Activated naive CD8-positive, alpha-beta T cell treated with anti-CD3 and anti-CD28 coated beads for 36 hours (primary cell): Measurements from ENCODE around the gene ERVW-1. TPM values are rescaled to one million over a fixed set of nuclear protein-coding genes. Genes with fewer than 3 reads are reported as not detected.
A peak's percentile ranks its signal among the peaks of the same experiment; 100 is the strongest.
"Not testable (repeated sequence)": the region's sequence is repeated elsewhere in the genome, so short reads cannot be mapped to it uniquely, and the experiment has no call there.

Experiments used
- DNase-seq: peaks from one replicate; pipeline ENCODE4 v3.0.0; 2021
- H3K27ac Mint-ChIP-seq: one replicate; pipeline ENCODE4 v1.8.0; 2022; ENCODE audit warnings: mild to moderate bottlenecking, moderate library complexity, mixed read lengths
- H3K27me3 Mint-ChIP-seq: one replicate; pipeline ENCODE4 v1.8.0; 2022; ENCODE audit warnings: mild to moderate bottlenecking, mixed read lengths
- H3K36me3 Mint-ChIP-seq: one replicate; pipeline ENCODE4 v1.8.0; 2021; ENCODE audit warnings: mild to moderate bottlenecking, mixed read lengths
- H3K4me1 Mint-ChIP-seq: one replicate; pipeline ENCODE4 v1.8.0; 2021; ENCODE audit warnings: mixed read lengths
- H3K4me3 Mint-ChIP-seq: one replicate; pipeline ENCODE4 v1.8.0; 2022; ENCODE audit warnings: mild to moderate bottlenecking, moderate library complexity, mixed read lengths
- H3K9me3 Mint-ChIP-seq: one replicate; pipeline ENCODE4 v1.8.0; 2022; ENCODE audit warnings: mixed read lengths
- total RNA-seq, 2 experiments: library from RNA; stranded (reverse); gene quantifications; one replicate each; pipeline ENCODE4 v1.2.3, GENCODE V29; 2021

Gene ERVW-1
- total RNA-seq, 2 experiments from 2014 or later = not detected

DNA sequence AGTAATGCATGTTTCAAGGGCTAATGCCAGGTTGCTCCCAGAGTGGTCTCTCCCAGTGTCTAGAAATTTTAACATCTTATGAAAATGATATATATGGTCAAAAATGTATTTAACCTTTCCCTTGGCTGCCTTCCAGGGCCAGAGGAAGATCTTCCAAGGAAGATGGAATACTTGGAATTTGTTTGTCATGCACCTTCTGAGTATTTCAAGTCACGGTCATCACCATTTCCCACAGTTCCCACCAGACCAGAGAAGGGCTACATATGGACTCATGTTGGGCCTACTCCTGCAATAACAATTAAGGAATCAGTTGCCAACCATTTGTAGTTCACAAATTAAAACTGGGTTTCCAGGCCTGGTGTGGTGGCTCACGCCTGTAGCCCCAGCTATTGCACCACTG, 21.5 kb downstream of the ERVW-1 start:
- no peak for DNase-seq
- H3K9me3 Mint-ChIP-seq = no peaks in the 10 kb centered on the region
- no peaks in the 10 kb centered on the region for H3K27me3 Mint-ChIP-seq
- H3K4me1 Mint-ChIP-seq = no peaks in the 10 kb centered on the region
- H3K4me3 Mint-ChIP-seq = no peak overlapping the region
- no peak overlapping the region for H3K27ac Mint-ChIP-seq
- H3K36me3 Mint-ChIP-seq = peaks cover 12% of the 10 kb centered on the region

- Mint-ChIP-seq H3K4me1 (peaks cover 5% of the 10 kb centered on the region), H3K27me3 (no peaks in the 10 kb centered on the region), H3K36me3 (peaks cover 11% of the 10 kb centered on the region), H3K9me3 (no peaks in the 10 kb centered on the region), H3K4me3 (no peak overlapping the region), H3K27ac (no peak overlapping the region)
- DNase-seq = no peak
Observed at GRCh38 chr7:92451645-92452044, 26.1 kb downstream of the ERVW-1 start.

DNA sequence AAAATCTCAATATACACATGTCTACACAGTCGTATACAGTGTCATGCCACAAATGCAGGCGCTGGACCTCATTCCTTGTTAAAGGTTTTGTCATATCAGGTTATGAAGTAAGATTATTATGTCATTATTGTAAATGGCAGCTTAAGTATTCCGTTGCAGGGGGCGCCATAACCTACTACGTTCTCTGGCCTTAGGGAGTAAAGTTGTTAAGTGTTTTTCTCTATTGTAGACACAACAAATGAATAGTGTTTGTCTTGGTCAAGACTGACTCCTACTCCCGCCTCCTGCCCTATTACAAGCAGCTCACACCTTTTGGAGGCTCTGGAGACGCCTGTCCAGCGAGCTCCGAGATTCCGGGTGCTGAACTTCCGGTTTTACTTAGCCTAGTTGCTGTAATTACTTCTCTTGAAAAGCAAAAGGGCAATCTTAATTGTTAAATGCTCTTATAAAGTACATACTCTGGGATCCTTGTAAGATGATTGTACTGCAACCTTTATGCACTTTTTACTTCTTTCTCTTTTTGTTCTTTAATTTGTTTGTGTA, 29.5 kb downstream of the ERVW-1 start:
- peaks cover under 1% of the 10 kb centered on the region for H3K36me3 Mint-ChIP-seq
- peaks cover 16% of the 10 kb centered on the region for H3K4me1 Mint-ChIP-seq
- DNase-seq = peak; percentile 38
- peak overlapping the region; percentile 86 for H3K4me3 Mint-ChIP-seq
- no peaks in the 10 kb centered on the region for H3K27me3 Mint-ChIP-seq
- H3K9me3 Mint-ChIP-seq = no peaks in the 10 kb centered on the region
- peak overlapping the region; percentile 93 for H3K27ac Mint-ChIP-seq

DNA sequence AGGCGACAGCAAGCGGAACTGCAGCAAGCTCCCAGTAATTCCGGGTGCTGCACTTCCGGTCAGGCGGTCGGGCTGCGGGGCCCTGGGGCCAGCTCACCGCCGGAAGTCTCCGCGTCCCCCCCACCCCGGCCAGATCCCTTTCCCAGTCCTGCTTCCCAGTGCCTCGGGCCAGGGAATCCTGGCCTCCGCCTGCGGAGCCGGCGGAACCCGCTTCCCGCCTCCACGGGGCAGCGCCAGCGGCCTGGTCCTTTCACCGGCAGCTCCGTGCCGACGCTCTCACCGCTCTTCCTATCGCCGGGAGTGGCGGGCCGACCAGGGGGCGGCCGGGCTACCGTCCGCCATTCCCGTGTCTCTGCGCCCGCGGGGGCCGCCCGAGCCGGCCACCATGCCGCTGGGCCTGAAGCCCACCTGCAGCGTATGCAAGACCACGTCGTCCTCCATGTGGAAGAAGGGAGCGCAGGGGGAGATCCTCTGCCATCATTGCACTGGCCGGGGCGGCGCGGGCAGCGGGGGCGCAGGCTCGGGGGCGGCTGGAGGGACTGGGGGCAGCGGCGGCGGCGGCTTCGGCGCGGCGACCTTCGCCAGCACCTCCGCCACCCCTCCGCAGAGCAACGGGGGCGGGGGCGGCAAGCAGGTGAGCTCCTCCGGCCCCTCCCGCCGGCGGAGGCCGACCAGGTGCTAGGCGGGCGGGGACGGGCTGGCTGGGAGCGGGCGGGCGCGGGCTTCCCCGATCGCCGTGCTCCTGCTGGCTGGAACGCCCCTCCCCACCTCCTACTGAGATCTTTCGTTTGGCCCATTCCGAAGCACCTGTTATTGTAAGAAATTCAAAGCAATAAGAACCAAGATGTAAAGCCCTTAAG, 30.2 kb downstream of the ERVW-1 start, which contains the start of gene GATAD1:
Gene GATAD1 (plus strand): TSS at position 138 of the 860 bp plus-strand sequence. CDS start 248 bp downstream, at position 386.
- Mint-ChIP-seq H3K4me1 (peaks cover 16% of the 10 kb centered on the region), H3K27ac (peak within 1 kb of the TSS; percentile 93), H3K36me3 (no peaks in the 10 kb centered on the region), H3K4me3 (peak within 1 kb of the TSS; percentile 86), H3K27me3 (no peaks in the 10 kb centered on the region), H3K9me3 (no peaks in the 10 kb centered on the region)
- peak; percentile 83 for DNase-seq

DNA sequence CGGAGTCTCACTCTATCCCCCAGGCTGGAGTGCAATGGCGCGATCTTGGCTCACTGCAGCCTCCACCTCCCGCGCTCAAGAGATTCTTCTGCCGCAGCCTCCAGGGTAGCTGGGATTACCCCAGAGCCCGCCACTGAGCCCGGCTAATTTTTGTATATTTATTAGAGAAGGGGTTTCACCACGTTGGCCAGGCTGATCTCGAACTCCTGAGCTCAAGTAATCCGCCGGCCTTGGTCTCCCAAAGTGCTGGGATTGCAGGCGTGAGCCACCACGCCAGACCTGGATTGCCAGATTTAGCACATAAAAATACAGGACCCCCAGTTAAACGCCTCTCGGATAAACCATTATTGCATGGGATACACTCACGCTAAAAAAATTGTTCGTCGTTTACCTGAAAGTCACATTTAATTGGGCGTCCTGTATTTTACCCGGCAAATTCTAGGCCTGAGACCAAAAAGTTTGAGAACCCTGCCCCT, 30.8 kb downstream of the ERVW-1 start:
- Mint-ChIP-seq H3K4me1 (peaks cover 16% of the 10 kb centered on the region), H3K27me3 (no peaks in the 10 kb centered on the region), H3K4me3 (peak overlapping the region; percentile 79), H3K9me3 (no peaks in the 10 kb centered on the region), H3K27ac (peak overlapping the region; percentile 83), H3K36me3 (no peaks in the 10 kb centered on the region)
- DNase-seq = no peak

GRCh38 chr7:92442720-92443119, 35.0 kb downstream of the ERVW-1 start:
- not testable (repeated sequence) for H3K27me3 Mint-ChIP-seq, H3K9me3 Mint-ChIP-seq, DNase-seq, H3K4me3 Mint-ChIP-seq, H3K36me3 Mint-ChIP-seq, H3K27ac Mint-ChIP-seq
- H3K4me1 Mint-ChIP-seq = peaks cover 23% of the 10 kb centered on the region

- no peaks in the 10 kb centered on the region for H3K9me3 Mint-ChIP-seq
- no peak overlapping the region for H3K27ac Mint-ChIP-seq
- no peaks in the 10 kb centered on the region for H3K27me3 Mint-ChIP-seq
- no peak for DNase-seq
- H3K4me3 Mint-ChIP-seq = no peak overlapping the region
- H3K4me1 Mint-ChIP-seq = peaks cover 13% of the 10 kb centered on the region
- no peaks in the 10 kb centered on the region for H3K36me3 Mint-ChIP-seq
Observed at GRCh38 chr7:92437956-92438491, 39.7 kb downstream of the ERVW-1 start.

DNA sequence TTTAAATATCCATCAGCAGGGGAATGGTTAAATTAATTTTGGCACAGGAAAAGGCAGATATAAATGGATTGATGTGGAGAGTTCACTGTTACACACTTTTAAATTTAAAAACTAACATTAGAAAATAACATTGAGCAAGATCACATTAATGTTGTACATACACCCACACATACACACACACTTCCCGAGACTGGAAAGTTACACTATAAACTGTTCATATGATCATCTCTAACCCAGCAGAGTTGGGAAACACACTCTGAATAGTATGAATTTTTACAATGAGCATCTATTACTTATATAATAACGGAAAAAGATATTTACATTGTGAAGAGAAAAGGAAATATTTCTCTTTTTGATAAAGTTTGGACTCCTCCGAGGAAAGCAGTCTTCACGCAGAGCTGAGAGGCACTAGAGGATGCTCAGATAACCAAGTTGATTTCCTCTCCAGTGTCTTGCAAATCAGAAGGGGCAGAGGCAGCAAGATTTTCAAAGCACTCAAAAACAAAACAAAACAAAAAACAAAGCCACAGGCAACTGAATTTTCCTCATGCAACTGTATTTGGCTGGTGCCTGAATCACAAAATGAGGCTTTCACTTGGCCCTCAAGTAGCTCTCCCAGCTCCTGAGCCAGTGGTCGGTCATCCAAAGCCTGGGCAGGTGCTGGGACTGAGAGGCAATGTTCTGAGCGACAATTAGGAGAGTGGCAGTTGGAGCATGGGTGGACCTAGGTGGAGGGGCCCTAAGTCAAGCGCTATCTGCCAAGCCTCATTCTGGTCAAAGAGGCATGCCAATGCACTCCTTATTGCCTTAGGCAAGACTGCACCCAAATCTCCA, 40.9 kb downstream of the ERVW-1 start:
- Mint-ChIP-seq H3K27me3 (no peaks in the 10 kb centered on the region), H3K27ac (no peak overlapping the region), H3K4me3 (no peak overlapping the region), H3K9me3 (no peaks in the 10 kb centered on the region), H3K36me3 (no peaks in the 10 kb centered on the region), H3K4me1 (peaks cover 13% of the 10 kb centered on the region)
- DNase-seq = no peak

GRCh38 chr7:92435542-92435941, 42.2 kb downstream of the ERVW-1 start:
- H3K9me3 Mint-ChIP-seq = no peaks in the 10 kb centered on the region
- H3K27me3 Mint-ChIP-seq = no peaks in the 10 kb centered on the region
- H3K4me1 Mint-ChIP-seq = peaks cover 13% of the 10 kb centered on the region
- no peak overlapping the region for H3K4me3 Mint-ChIP-seq
- H3K36me3 Mint-ChIP-seq = no peaks in the 10 kb centered on the region
- DNase-seq = no peak
- H3K27ac Mint-ChIP-seq = no peak overlapping the region

DNA sequence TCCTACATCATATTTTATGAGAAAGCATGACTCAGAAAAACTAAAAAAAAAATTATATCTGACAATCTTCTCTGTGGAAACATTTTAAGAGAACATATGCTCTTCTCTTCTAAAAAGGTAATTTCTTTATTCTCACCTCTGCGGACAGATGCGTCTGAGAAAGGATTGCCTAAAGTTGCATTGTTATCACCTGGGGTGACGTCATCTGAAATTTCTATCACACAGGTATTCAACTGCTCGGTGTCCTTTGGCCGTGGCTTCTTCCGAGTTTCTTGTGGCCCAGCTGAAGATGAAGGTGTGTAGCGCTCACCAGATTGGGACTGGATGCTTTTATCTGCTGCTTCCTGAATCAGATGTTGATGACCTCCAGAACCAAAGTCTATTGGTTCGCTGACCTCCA, 44.7 kb downstream of the ERVW-1 start:
- H3K36me3 Mint-ChIP-seq = no peaks in the 10 kb centered on the region
- no peak overlapping the region for H3K27ac Mint-ChIP-seq
- no peak for DNase-seq
- H3K9me3 Mint-ChIP-seq = no peaks in the 10 kb centered on the region
- no peak overlapping the region for H3K4me3 Mint-ChIP-seq
- H3K4me1 Mint-ChIP-seq = no peaks in the 10 kb centered on the region
- no peaks in the 10 kb centered on the region for H3K27me3 Mint-ChIP-seq

DNA sequence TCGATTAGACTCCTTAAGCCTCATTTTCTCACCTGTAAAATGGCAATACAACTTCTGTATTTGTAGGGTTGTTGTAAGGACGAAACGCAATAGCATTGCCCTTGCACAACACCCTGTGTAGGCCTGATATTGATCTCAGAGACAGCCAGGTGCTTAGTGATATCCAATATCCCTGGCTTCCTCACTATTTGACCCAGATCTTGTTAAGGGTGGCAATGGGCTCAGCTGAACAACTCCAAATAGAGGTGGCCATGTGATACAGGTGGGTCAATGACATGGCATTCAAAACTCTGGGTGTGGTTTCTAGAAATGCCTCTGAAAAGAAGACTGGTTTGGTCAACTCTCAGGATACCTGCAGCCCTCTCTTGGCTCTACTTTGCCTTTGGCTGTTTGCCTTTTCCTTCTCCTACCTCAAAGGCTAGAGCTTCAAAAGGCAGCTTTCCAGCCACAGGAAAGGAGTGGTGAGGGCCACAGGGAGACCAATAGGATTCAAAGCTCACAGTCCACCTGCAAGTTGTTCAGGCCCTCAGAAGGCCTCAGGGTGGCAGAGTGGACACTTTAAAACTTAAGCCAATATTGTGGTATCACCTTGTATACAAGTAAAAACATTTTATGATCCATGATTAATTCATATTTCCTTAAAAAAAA, 45.3 kb downstream of the ERVW-1 start:
- Mint-ChIP-seq H3K4me3 (no peak overlapping the region), H3K27ac (no peak overlapping the region), H3K9me3 (no peaks in the 10 kb centered on the region), H3K4me1 (no peaks in the 10 kb centered on the region), H3K36me3 (no peaks in the 10 kb centered on the region), H3K27me3 (peaks cover under 1% of the 10 kb centered on the region)
- no peak for DNase-seq

DNA sequence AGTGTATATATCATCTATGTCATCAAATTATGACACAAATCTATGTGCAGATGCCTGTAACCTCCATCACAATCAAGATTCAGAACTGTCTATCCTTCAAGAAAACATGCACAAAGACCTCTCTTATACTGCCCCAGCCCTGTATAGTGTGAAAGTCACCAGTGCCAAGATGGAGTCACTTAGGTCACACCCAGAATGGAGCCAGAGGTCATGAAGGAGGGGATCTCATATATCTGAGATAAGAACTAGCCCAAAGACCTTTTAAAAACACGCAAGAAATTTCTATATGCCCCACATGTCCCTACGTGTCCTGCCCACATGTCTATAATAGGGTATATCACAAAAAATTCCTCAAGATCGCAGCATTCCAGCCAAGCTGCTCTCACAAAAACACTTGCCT, 50.6 kb downstream of the ERVW-1 start:
- DNase-seq = no peak
- Mint-ChIP-seq H3K4me1 (peaks cover 13% of the 10 kb centered on the region), H3K27me3 (peaks cover 33% of the 10 kb centered on the region), H3K27ac (no peak overlapping the region), H3K36me3 (no peaks in the 10 kb centered on the region), H3K4me3 (no peak overlapping the region), H3K9me3 (no peaks in the 10 kb centered on the region)

DNA sequence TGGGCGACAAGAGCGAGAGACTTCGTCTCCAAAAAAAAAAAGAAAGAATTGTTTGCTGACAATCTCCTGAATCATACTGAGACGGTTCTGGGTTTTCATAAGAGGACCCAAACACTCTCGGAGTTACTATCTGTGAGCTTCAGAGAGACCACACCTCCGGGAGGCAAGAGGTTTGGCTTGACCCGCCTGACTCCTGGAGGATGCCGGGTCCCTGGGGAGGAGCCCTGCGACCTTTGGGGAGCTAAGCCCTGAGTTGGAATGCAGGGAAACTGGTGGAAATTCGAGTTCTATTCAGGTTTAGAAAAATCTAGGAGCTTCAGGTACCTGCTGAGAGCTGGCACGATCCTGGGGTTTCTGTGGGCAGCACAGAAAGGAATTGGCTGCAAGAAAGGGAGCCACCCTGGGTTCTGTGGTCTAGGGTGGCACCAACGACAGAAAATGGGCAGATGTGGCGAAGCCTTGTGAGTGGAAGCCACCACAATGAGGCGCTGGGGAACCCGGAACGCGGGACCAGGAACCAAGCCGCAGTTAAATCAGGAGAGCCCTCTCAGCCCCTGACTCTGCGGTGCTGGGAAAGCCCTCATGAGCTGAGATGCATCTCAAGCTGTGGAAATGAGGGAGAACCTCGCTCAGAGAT, 52.3 kb downstream of the ERVW-1 start:
- H3K4me3 Mint-ChIP-seq = peak overlapping the region; percentile 81
- no peaks in the 10 kb centered on the region for H3K36me3 Mint-ChIP-seq
- DNase-seq = peak; percentile 5

GRCh38 chr7:92423710-92424131, 54.0 kb downstream of the ERVW-1 start:
- Mint-ChIP-seq H3K9me3 (no peaks in the 10 kb centered on the region), H3K4me3 (no peak overlapping the region), H3K36me3 (no peaks in the 10 kb centered on the region), H3K27ac (no peak overlapping the region), H3K4me1 (peaks cover 13% of the 10 kb centered on the region), H3K27me3 (peaks cover 37% of the 10 kb centered on the region)
- DNase-seq = no peak

More for the DNA sequence above, 52.3 kb downstream of the ERVW-1 start:
- H3K4me1 Mint-ChIP-seq = peaks cover 13% of the 10 kb centered on the region
- no peaks in the 10 kb centered on the region for H3K9me3 Mint-ChIP-seq
- no peak overlapping the region for H3K27ac Mint-ChIP-seq
- H3K27me3 Mint-ChIP-seq = peaks cover 37% of the 10 kb centered on the region
